ENCODE measurements around the gene FAM13A. TPM values are rescaled to one million over a fixed set of nuclear protein-coding genes. Genes with fewer than 3 reads are reported as not detected.

The FAM13A gene
- total and polyA plus RNA-seq, 9 of the 15 experiments (the other 6 are each of a cell fraction or from before 2014, with no cell fraction given): 11.3 to 23.3 (median 14.7) TPM

- FAIRE-seq: no peak
- H3K79me2 ChIP-seq (ENCODE audit: control insufficient read depth, insufficient read depth, low read length): no peaks in the 10 kb centered on the region
- TF ChIP-seq HMGN3 (IDR thresholded peaks at IDR 0.05; ENCODE audit: borderline replicate concordance, extremely low read depth, insufficient read length, low read depth, low read length): no peak
- no peak for TF ChIP-seq MCM2 (IDR thresholded peaks at IDR 0.05; ENCODE audit: low read depth)
- TF ChIP-seq, protein P1, sequence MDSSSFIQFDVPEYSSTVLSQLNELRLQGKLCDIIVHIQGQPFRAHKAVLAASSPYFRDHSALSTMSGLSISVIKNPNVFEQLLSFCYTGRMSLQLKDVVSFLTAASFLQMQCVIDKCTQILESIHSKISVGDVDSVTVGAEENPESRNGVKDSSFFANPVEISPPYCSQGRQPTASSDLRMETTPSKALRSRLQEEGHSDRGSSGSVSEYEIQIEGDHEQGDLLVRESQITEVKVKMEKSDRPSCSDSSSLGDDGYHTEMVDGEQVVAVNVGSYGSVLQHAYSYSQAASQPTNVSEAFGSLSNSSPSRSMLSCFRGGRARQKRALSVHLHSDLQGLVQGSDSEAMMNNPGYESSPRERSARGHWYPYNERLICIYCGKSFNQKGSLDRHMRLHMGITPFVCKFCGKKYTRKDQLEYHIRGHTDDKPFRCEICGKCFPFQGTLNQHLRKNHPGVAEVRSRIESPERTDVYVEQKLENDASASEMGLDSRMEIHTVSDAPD (CRISPR knock-in tag; IDR thresholded peaks at IDR 0.05): no peak
- no peak for TF ChIP-seq CREBBP (IDR thresholded peaks at IDR 0.05; ENCODE audit: low read depth, low read length)
- no peak for TF ChIP-seq JUNB (CRISPR knock-in tag; conservative IDR thresholded peaks at IDR 0.05)
- TF ChIP-seq, protein P2, sequence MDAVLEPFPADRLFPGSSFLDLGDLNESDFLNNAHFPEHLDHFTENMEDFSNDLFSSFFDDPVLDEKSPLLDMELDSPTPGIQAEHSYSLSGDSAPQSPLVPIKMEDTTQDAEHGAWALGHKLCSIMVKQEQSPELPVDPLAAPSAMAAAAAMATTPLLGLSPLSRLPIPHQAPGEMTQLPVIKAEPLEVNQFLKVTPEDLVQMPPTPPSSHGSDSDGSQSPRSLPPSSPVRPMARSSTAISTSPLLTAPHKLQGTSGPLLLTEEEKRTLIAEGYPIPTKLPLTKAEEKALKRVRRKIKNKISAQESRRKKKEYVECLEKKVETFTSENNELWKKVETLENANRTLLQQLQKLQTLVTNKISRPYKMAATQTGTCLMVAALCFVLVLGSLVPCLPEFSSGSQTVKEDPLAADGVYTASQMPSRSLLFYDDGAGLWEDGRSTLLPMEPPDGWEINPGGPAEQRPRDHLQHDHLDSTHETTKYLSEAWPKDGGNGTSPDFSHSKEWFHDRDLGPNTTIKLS (IDR thresholded peaks at IDR 0.05; ENCODE audit: borderline replicate concordance, low read depth): no peak
- no peak for TF ChIP-seq MTA3 (IDR thresholded peaks at IDR 0.05; ENCODE audit: borderline replicate concordance)
- no peak for TF ChIP-seq KHSRP (IDR thresholded peaks at IDR 0.05)
- no peak for TF ChIP-seq JUND (IDR thresholded peaks at IDR 0.05; ENCODE audit: borderline replicate concordance, low read depth, low read length)
- TF ChIP-seq JUND (tag; IDR thresholded peaks at IDR 0.05; ENCODE audit: borderline replicate concordance, low read depth, low read length): no peak
- TF ChIP-seq RBM14 (IDR thresholded peaks at IDR 0.05; ENCODE audit: borderline replicate concordance, insufficient read depth, low read depth, low read length): no peak
- no peak for TF ChIP-seq ZNF518B (CRISPR knock-in tag; IDR thresholded peaks at IDR 0.05)
- no peak for TF ChIP-seq ARHGAP35 (IDR thresholded peaks at IDR 0.05; ENCODE audit: partially characterized antibody)
- no peak for TF ChIP-seq ZNF133 (CRISPR knock-in tag; IDR thresholded peaks at IDR 0.05)
- no peak for TF ChIP-seq ZNF785 (CRISPR knock-in tag; IDR thresholded peaks at IDR 0.05)
- TF ChIP-seq SMARCC2 (IDR thresholded peaks at IDR 0.05; ENCODE audit: low read depth): no peak
These were observed 186.6 kb downstream of the FAM13A start for GRCh38 chr4:88870428-88870827.

More at GRCh38 chr4:88870428-88870827, 186.6 kb downstream of the FAM13A start:
- Histone ChIP-seq H3K4me2 (ENCODE audit: insufficient read depth, low read length) (no peak overlapping the region), H3K27me3 (ENCODE audit: control insufficient read depth in 2 of 2, insufficient read depth in 2 of 2, low read length in 2 of 2) (no peaks in the 10 kb centered on the region), H3K9me1 (ENCODE audit: control insufficient read depth, insufficient read depth, low read length) (no peaks in the 10 kb centered on the region), H3K4me1 (replicated peaks in 1 of 2; ENCODE audit: control insufficient read depth in 2 of 2, insufficient read depth in 2 of 2, low read length in 2 of 2) (no peaks in the 10 kb centered on the region; a peak in 1 of 5 replicates), H2AFZ (ENCODE audit: low read depth, low read length) (no peak overlapping the region), H3K27ac (ENCODE audit: extremely low read depth, low read depth, low read length) (no peak overlapping the region), H3K4me3 (no peak overlapping the region), H3K36me3 (ENCODE audit: control insufficient read depth, insufficient read depth, low read length) (no peaks in the 10 kb centered on the region), H3K9me3 (replicated peaks; ENCODE audit: control insufficient read depth, insufficient read depth, low read depth, low read length) (no peaks in the 10 kb centered on the region), H4K20me1 (replicated peaks; ENCODE audit: control insufficient read depth, insufficient read depth, low read length) (no peaks in the 10 kb centered on the region), H3K9ac (ENCODE audit: insufficient read depth in 1 of 2, low read depth in 2 of 2, low read length in 2 of 2) (no peak overlapping the region)
- ChIA-PET POLR2A (no interaction called here), CTCF (ENCODE audit: low intra/inter-chr PET ratio) (no interaction called here)
- 50% methylated on average over 7 of the region's 9 CpGs for WGBS (ENCODE audit: insufficient coverage, low coverage, missing lambda C conversion rate)
- intact Hi-C loops (cut with micrococcal nuclease): no loop called here
- DNase-seq (ENCODE audit: extremely low read depth in 1 of 4, low spot score in 3 of 4) (no peak), ATAC-seq (no peak)
- no TSS peak for BruUV-seq (replicated peaks)
- in situ Hi-C loops (cut with MboI): no loop called here

Measured in K562 (cell line).